Measurements from ENCODE around the gene CCDC70.

The CCDC70 gene

DNA sequence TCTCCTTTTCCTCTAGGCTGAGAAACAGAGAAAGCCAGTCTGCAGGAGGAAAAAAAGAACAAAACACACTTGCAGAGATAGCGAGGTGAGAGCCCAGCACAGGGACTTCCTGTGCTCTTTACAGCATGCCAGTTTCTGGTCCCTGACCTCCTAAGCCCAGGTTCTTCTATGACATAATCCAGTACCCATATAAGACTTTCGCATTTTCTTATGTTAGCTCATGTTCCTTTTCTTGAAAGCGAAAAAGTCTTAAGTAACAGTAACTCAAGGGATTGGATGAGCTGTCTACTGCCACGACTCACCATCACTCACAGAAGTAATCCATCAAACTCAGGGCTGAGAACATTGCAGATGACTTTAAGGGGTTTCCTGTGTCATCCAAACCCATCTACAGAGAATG lies 17.4 kb downstream of the CCDC70 start:
- Histone ChIP-seq H3K4me3 (ENCODE audit: low read depth in 1 of 2, low read length in 2 of 2) (no peak overlapping the region), H3K27me3 (ENCODE audit: control insufficient read depth in 1 of 2, insufficient read depth in 2 of 2, low read length in 2 of 2) (no peaks in the 10 kb centered on the region), H3K36me3 (ENCODE audit: control insufficient read depth in 1 of 2, insufficient read depth in 2 of 2, low read length in 2 of 2) (no peaks in the 10 kb centered on the region), H3K4me1 (ENCODE audit: control insufficient read depth in 1 of 2, insufficient read depth in 2 of 2, low read length in 2 of 2) (no peaks in the 10 kb centered on the region), H3K9me3 (ENCODE audit: control insufficient read depth in 1 of 2, low read length in 2 of 2) (peaks cover 0 to 2% of the 10 kb centered on the region in 2 donors), H3K27ac (ENCODE audit: low read depth, low read length) (no peak overlapping the region), H3K9ac (ENCODE audit: low read depth in 1 of 2, low read length in 2 of 2) (no peak overlapping the region)

DNA sequence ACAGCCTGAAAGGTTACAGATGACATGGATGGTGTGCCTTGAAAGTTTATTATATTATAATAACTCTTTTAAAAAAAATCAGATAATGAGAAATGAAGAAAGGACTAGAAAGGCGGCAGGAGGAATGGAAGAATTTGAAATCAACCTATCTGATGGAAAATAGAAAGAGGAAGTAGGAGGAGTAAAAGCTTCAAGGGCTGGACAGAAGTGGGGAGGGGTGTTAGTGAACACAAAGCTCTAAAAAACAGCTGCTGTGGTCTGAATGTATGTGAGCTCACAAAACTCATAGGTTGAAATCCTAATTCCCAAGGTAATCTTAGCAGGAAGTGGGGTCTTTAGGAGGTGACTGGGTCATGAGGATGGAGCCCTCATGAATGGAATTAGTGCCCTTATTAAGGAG lies 19.5 kb downstream of the CCDC70 start:
- H3K9ac ChIP-seq (ENCODE audit: low read depth in 1 of 2, low read length in 2 of 2) = no peak overlapping the region
- no peaks in the 10 kb centered on the region for H3K4me1 ChIP-seq (ENCODE audit: control insufficient read depth in 1 of 2, insufficient read depth in 2 of 2, low read length in 2 of 2)
- no peaks in the 10 kb centered on the region for H3K36me3 ChIP-seq (ENCODE audit: control insufficient read depth in 1 of 2, insufficient read depth in 2 of 2, low read length in 2 of 2)
- H3K4me3 ChIP-seq (ENCODE audit: low read depth in 1 of 2, low read length in 2 of 2) = no peak overlapping the region
- no peak overlapping the region for H3K27ac ChIP-seq (ENCODE audit: low read depth, low read length)
- H3K27me3 ChIP-seq (ENCODE audit: control insufficient read depth in 1 of 2, insufficient read depth in 2 of 2, low read length in 2 of 2) = no peaks in the 10 kb centered on the region
- peaks cover 0 to 2% of the 10 kb centered on the region in 2 donors for H3K9me3 ChIP-seq (ENCODE audit: control insufficient read depth in 1 of 2, low read length in 2 of 2)

DNA sequence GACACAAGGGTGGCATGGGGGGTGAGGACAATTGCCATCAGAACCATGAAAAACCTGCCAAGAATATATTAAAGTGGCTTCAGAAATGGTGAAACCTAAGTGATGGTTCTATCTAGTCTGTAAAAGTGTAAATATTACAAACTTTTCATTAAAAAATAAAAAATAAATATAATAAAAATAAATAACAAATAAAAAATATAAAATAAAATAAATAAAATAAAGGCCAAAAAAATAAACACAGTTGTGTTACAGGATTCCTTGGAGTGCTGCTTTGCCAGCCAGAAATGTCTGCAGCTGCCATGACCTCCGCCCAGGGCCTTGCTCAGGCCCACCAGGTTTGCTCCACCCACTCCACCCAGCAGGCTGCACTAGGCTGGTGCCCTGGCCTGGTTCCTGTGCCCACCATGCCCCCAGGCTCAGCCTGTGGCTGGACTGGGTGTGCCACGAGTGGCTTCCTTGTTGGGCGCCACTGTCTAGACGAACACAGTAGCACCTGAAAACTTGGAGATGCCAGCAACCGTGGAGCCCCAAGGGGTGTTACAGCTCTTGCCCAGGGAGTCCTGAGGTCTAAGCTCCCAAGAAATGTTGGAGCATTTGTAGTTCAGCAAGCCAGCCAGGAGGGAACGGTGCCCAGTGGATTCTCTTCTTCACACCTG lies 20.9 kb downstream of the CCDC70 start:
- H3K27ac ChIP-seq (ENCODE audit: low read depth, low read length) = no peak overlapping the region
- H3K27me3 ChIP-seq (ENCODE audit: control insufficient read depth in 1 of 2, insufficient read depth in 2 of 2, low read length in 2 of 2) = no peaks in the 10 kb centered on the region
- H3K9me3 ChIP-seq (ENCODE audit: control insufficient read depth in 1 of 2, low read length in 2 of 2) = peaks cover 0 to 2% of the 10 kb centered on the region in 2 donors
- H3K36me3 ChIP-seq (ENCODE audit: control insufficient read depth in 1 of 2, insufficient read depth in 2 of 2, low read length in 2 of 2) = no peaks in the 10 kb centered on the region
- H3K4me1 ChIP-seq (ENCODE audit: control insufficient read depth in 1 of 2, insufficient read depth in 2 of 2, low read length in 2 of 2) = no peaks in the 10 kb centered on the region
- H3K9ac ChIP-seq (ENCODE audit: low read depth in 1 of 2, low read length in 2 of 2) = no peak overlapping the region
- no peak overlapping the region for H3K4me3 ChIP-seq (ENCODE audit: low read depth in 1 of 2, low read length in 2 of 2)

DNA sequence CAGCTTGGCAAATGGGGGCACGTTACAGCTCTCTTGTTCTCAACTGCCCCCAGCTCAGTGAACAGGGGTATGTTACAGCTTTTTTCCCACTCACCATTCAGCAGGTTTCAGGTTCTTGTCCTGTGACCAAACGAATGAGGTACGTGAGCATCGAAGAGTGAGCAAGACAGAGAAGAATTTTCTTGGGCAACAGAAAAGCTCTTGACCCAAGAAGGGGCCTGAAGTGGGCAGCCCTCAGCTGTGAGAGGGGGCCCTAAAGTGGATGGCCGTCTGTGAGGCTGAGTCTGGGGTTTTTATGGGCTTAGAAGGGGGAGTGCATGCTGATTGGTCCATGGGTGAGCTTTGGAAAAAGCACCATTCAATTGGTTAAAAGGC lies 21.4 kb downstream of the CCDC70 start:
- H3K27me3 ChIP-seq (ENCODE audit: control insufficient read depth in 1 of 2, insufficient read depth in 2 of 2, low read length in 2 of 2) = no peaks in the 10 kb centered on the region
- H3K9ac ChIP-seq (ENCODE audit: low read depth in 1 of 2, low read length in 2 of 2) = no peak overlapping the region
- H3K4me1 ChIP-seq (ENCODE audit: control insufficient read depth in 1 of 2, insufficient read depth in 2 of 2, low read length in 2 of 2) = no peaks in the 10 kb centered on the region
- peaks cover 0 to 2% of the 10 kb centered on the region in 2 donors for H3K9me3 ChIP-seq (ENCODE audit: control insufficient read depth in 1 of 2, low read length in 2 of 2)
- no peaks in the 10 kb centered on the region for H3K36me3 ChIP-seq (ENCODE audit: control insufficient read depth in 1 of 2, insufficient read depth in 2 of 2, low read length in 2 of 2)
- no peak overlapping the region for H3K27ac ChIP-seq (ENCODE audit: low read depth, low read length)
- no peak overlapping the region for H3K4me3 ChIP-seq (ENCODE audit: low read depth in 1 of 2, low read length in 2 of 2)

DNA sequence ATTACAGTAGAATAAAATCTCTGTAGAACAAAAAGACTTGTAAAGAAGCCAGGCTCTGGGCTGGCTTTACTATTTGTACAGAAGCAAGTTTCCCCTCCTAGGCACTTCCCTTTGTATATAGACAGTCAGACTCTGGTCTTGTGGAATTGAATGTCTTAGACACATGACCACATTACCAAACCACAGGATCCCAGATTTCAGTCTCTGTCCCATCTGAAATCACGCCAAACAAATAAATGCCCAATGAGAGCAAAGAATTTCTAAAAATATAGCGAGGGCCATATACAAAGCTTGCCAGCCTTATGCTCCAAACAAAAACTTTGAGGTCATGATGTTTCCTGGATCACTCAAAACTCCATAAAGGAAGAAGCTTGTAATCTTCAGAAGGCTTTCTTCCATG lies 23.9 kb downstream of the CCDC70 start:
- no peaks in the 10 kb centered on the region for H3K4me1 ChIP-seq (ENCODE audit: control insufficient read depth in 1 of 2, insufficient read depth in 2 of 2, low read length in 2 of 2)
- H3K36me3 ChIP-seq (ENCODE audit: control insufficient read depth in 1 of 2, insufficient read depth in 2 of 2, low read length in 2 of 2) = no peaks in the 10 kb centered on the region
- no peak overlapping the region for H3K9ac ChIP-seq (ENCODE audit: low read depth in 1 of 2, low read length in 2 of 2)
- H3K4me3 ChIP-seq (ENCODE audit: low read depth in 1 of 2, low read length in 2 of 2) = no peak overlapping the region
- H3K27ac ChIP-seq (ENCODE audit: low read depth, low read length) = no peak overlapping the region
- no peaks in the 10 kb centered on the region for H3K27me3 ChIP-seq (ENCODE audit: control insufficient read depth in 1 of 2, insufficient read depth in 2 of 2, low read length in 2 of 2)
- H3K9me3 ChIP-seq (ENCODE audit: control insufficient read depth in 1 of 2, low read length in 2 of 2) = peaks cover 0 to 2% of the 10 kb centered on the region in 2 donors

DNA sequence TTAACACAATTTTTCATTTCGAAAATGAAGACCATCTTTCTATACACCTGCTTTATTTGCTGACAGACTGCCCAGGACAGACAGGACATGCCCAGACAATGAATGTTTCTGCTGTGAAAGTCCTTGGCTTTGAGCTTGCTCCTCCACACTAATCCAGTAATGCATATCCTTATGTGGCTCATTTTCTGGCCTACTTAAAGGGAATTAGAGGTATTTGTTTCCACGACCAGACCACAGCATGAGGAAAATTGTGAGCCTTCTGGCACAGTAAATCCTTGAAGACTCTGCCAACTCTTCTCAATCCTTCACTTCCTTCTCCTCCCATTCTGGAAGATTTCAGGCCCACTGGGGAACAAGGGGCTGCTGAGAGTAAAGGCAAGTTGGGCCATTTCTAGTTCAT lies 25.7 kb downstream of the CCDC70 start:
- H3K27ac ChIP-seq (ENCODE audit: low read depth, low read length) = no peak overlapping the region

DNA sequence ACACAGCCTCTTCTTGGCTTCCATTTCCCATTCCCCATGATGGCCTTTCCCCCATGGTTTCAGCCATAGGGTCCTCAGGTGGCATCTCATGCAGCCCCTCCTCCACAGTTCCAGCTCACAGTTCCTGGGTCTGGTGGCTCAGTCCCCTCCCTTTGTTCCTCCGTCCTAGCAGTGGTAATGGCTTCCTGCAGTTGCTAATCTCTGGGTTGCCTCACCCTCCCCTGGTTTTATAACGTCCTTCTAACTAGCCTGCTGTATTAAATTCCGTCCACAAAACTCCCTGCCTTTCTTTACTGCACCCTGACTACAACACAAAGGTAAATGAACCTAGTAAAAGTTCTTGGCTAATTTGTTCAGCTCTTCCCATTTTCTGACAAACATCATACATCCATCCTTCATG lies 30.9 kb downstream of the CCDC70 start:
- H3K36me3 ChIP-seq (ENCODE audit: control insufficient read depth in 1 of 2, insufficient read depth in 2 of 2, low read length in 2 of 2) = no peaks in the 10 kb centered on the region
- no peak overlapping the region for H3K27ac ChIP-seq (ENCODE audit: low read depth, low read length)
- no peaks in the 10 kb centered on the region for H3K27me3 ChIP-seq (ENCODE audit: control insufficient read depth in 1 of 2, insufficient read depth in 2 of 2, low read length in 2 of 2)
- H3K9ac ChIP-seq (ENCODE audit: low read depth in 1 of 2, low read length in 2 of 2) = no peak overlapping the region
- no peak overlapping the region for H3K4me3 ChIP-seq (ENCODE audit: low read depth in 1 of 2, low read length in 2 of 2)
- H3K9me3 ChIP-seq (ENCODE audit: control insufficient read depth in 1 of 2, low read length in 2 of 2) = no peaks in the 10 kb centered on the region
- H3K4me1 ChIP-seq (ENCODE audit: control insufficient read depth in 1 of 2, insufficient read depth in 2 of 2, low read length in 2 of 2) = peaks cover 0 to 5% of the 10 kb centered on the region in 2 donors

More for the DNA sequence above, 25.7 kb downstream of the CCDC70 start:
- Histone ChIP-seq H3K27me3 (ENCODE audit: control insufficient read depth in 1 of 2, insufficient read depth in 2 of 2, low read length in 2 of 2) (no peaks in the 10 kb centered on the region), H3K4me1 (ENCODE audit: control insufficient read depth in 1 of 2, insufficient read depth in 2 of 2, low read length in 2 of 2) (no peaks in the 10 kb centered on the region), H3K9ac (ENCODE audit: low read depth in 1 of 2, low read length in 2 of 2) (no peak overlapping the region), H3K36me3 (ENCODE audit: control insufficient read depth in 1 of 2, insufficient read depth in 2 of 2, low read length in 2 of 2) (no peaks in the 10 kb centered on the region), H3K4me3 (ENCODE audit: low read depth in 1 of 2, low read length in 2 of 2) (no peak overlapping the region), H3K9me3 (ENCODE audit: control insufficient read depth in 1 of 2, low read length in 2 of 2) (no peaks in the 10 kb centered on the region)

DNA sequence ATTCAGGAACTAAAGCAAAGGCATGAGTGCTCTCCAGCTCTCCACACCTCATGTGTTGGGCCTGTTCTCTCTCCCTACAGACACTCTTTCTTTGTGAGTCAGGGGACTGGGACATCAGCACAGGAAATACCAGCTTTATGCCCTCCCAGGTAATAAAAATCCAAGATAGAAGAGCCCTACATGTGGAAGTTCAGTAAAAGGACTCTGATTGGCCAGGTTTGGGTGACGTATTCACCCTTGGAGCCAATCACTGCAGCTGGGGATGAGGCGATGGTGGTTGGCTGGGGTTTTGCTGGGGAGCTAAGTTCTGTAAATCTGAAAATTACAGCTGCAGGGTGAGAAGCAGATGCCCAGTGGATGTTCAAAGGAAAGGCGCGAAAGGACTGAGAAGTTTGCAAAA lies 32.5 kb downstream of the CCDC70 start:
- no peaks in the 10 kb centered on the region for H3K9me3 ChIP-seq (ENCODE audit: control insufficient read depth in 1 of 2, low read length in 2 of 2)
- no peak overlapping the region for H3K4me3 ChIP-seq (ENCODE audit: low read depth in 1 of 2, low read length in 2 of 2)
- peaks cover 0 to 5% of the 10 kb centered on the region in 2 donors for H3K4me1 ChIP-seq (ENCODE audit: control insufficient read depth in 1 of 2, insufficient read depth in 2 of 2, low read length in 2 of 2)
- no peak overlapping the region for H3K27ac ChIP-seq (ENCODE audit: low read depth, low read length)
- H3K9ac ChIP-seq (ENCODE audit: low read depth in 1 of 2, low read length in 2 of 2) = no peak overlapping the region
- no peaks in the 10 kb centered on the region for H3K27me3 ChIP-seq (ENCODE audit: control insufficient read depth in 1 of 2, insufficient read depth in 2 of 2, low read length in 2 of 2)
- H3K36me3 ChIP-seq (ENCODE audit: control insufficient read depth in 1 of 2, insufficient read depth in 2 of 2, low read length in 2 of 2) = no peaks in the 10 kb centered on the region

DNA sequence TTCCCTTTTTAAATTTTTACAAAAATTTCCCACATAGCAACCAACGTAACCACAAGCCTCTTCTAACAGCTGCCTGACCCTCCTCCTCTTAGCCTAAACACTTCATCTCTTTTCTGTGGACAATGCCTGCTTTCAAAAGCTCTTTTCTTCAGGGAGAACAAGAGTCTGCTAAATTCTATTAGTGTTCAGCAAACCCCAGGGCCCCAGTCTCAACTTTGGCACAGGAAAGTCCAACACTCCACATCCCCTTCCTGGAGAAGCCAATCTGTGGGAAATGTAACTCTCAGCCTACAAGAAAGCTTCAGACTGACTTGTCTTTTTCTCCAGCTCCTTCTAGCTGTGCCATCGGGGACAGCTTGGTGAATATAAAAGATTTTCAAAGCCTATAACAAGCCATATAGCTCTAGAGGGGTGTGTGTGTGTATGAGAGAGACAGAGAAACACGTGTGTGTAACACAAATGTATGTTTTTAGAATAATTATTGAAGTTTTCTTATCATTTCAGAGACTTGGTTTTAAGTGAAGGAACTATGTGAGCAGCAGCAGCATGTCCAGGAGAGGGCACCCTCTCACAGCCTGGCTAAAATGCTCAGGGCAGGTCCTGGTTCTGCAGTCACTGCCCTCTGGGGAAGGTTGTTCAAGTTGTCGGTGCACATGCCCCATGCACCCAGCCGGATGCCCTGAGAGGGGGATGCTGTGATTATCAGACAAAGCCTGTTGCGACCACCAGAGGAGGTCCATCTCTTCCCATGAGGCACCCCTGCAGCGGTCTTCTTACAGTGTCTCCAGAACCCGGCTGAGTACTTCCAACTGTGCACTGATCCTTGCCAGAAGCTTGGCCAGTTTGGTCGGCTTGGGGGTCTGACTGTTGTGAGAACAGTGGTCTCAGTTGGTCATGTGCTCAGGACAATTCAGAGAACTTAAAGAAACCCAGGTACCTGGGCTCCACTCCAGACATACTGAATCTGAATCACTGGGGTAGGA lies 34.4 kb downstream of the CCDC70 start:
- no peak overlapping the region for H3K27ac ChIP-seq (ENCODE audit: low read depth, low read length)
- H3K36me3 ChIP-seq (ENCODE audit: control insufficient read depth in 1 of 2, insufficient read depth in 2 of 2, low read length in 2 of 2) = no peaks in the 10 kb centered on the region

DNA sequence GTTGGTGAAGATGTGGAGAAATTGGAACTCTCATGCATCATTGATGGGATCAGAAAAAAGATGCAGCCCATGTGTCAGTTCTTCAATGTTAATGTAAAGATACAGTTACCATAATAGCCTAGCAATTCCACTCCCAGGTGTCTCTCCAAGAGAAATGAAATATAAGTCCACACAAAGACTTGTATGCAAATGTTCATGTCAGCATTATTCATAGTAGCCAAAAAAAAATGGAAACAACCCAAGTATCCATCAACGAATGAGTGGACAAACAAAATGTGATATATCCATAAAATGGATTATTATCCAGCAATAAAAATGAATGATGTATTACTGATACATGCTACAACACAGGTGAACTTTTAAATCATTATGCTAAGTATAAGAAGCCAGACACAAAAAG lies 38.7 kb downstream of the CCDC70 start:
- H3K4me1 ChIP-seq (ENCODE audit: control insufficient read depth in 1 of 2, insufficient read depth in 2 of 2, low read length in 2 of 2) = no peaks in the 10 kb centered on the region
- no peaks in the 10 kb centered on the region for H3K9me3 ChIP-seq (ENCODE audit: control insufficient read depth in 1 of 2, low read length in 2 of 2)
- H3K9ac ChIP-seq (ENCODE audit: low read depth in 1 of 2, low read length in 2 of 2) = no peak overlapping the region
- H3K27ac ChIP-seq (ENCODE audit: low read depth, low read length) = no peak overlapping the region
- no peaks in the 10 kb centered on the region for H3K27me3 ChIP-seq (ENCODE audit: control insufficient read depth in 1 of 2, insufficient read depth in 2 of 2, low read length in 2 of 2)
- H3K36me3 ChIP-seq (ENCODE audit: control insufficient read depth in 1 of 2, insufficient read depth in 2 of 2, low read length in 2 of 2) = peaks cover 0 to 3% of the 10 kb centered on the region in 2 donors
- H3K4me3 ChIP-seq (ENCODE audit: low read depth in 1 of 2, low read length in 2 of 2) = no peak overlapping the region

More for the DNA sequence above, 34.4 kb downstream of the CCDC70 start:
- Histone ChIP-seq H3K4me1 (ENCODE audit: control insufficient read depth in 1 of 2, insufficient read depth in 2 of 2, low read length in 2 of 2) (peaks cover 0 to 5% of the 10 kb centered on the region in 2 donors), H3K27me3 (ENCODE audit: control insufficient read depth in 1 of 2, insufficient read depth in 2 of 2, low read length in 2 of 2) (no peaks in the 10 kb centered on the region), H3K9me3 (ENCODE audit: control insufficient read depth in 1 of 2, low read length in 2 of 2) (no peaks in the 10 kb centered on the region), H3K4me3 (ENCODE audit: low read depth in 1 of 2, low read length in 2 of 2) (no peak overlapping the region), H3K9ac (ENCODE audit: low read depth in 1 of 2, low read length in 2 of 2) (no peak overlapping the region)

Data from duodenal mucosa (tissue), 2 donors.